GM12891 (cell line): ENCODE measurements around the gene FBXO31.

ENCODE experiments used
- PAX5 ChIP-seq: IDR thresholded peaks from 2 replicates; pipeline ENCODE4 v1.6.1; 2011; ENCODE audit warnings: low read length, moderate library complexity, mild to moderate bottlenecking; ENCODE audit not compliant: insufficient read depth, severe bottlenecking
- POLR2A ChIP-seq: IDR thresholded peaks from 2 replicates; pipeline ENCODE4 v1.6.1; 2011; ENCODE audit warnings: low read depth, low read length, control low read depth
- POLR2AphosphoS5 ChIP-seq: IDR thresholded peaks from 2 replicates; pipeline ENCODE4 v1.6.1; 2011; ENCODE audit warnings: low read depth, low read length, control low read depth
- POU2F2 ChIP-seq: IDR thresholded peaks from 2 replicates; pipeline ENCODE4 v1.6.1; 2011; ENCODE audit warnings: low read depth, mild to moderate bottlenecking, control low read depth, low read length, moderate library complexity
- SPI1 ChIP-seq: IDR thresholded peaks from 2 replicates; pipeline ENCODE4 v1.6.1; 2011; ENCODE audit warnings: low read depth, low read length, control low read depth
- TAF1 ChIP-seq: IDR thresholded peaks from 2 replicates; pipeline ENCODE4 v1.6.1; 2011; ENCODE audit warnings: low read depth, low read length, control low read depth

DNA sequence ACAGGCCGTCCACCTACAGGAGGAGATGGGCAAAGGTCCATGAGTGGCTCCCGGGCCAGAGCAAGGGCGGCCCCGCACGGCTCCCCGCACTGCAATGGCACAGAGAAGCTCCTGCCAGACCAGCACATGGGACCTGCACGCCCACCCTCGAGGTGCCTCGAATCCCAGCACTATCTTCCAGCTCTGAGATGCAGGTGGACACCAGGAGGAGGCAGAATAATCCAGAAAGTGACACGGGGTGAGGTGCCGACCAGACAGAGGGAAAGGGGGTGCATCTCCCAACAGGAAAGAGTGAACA, 39.9 kb downstream of the FBXO31 start:
- TF ChIP-seq POLR2AphosphoS5 (no peak), POLR2A (no peak), SPI1 (no peak), PAX5 (no peak), TAF1 (no peak), POU2F2 (no peak)
